Left hindlimb (tissue), 1 donor: Measurements from ENCODE around the gene CEP192.
A peak's percentile ranks its signal among the peaks of the same experiment; 100 is the strongest.
"Not testable (repeated sequence)": the region's sequence is repeated elsewhere in the genome, so short reads cannot be mapped to it uniquely, and the experiment has no call there.

Experiments
- DNase-seq: peaks from one replicate; pipeline ENCODE4 v3.0.0-alpha.2; 2018

CEP192 gene

GRCh38 chr18:12990967-12991820 lies at the start of gene CEP192:
TSS of gene CEP192 (plus strand) at chr18:12991362. CDS start at chr18:12999425, 8,063 bp downstream.
- peak; percentile 98 for DNase-seq

GRCh38 chr18:12943215-12943614 lies 47.9 kb upstream of the CEP192 start:
- no peak for DNase-seq

GRCh38 chr18:12944709-12945108 lies 46.5 kb upstream of the CEP192 start:
- DNase-seq = peak; percentile 65

GRCh38 chr18:12946549-12947284 lies 44.4 kb upstream of the CEP192 start:
- DNase-seq = no peak

GRCh38 chr18:12947285-12948049 lies 43.7 kb upstream of the CEP192 start, which contains the start of gene SEH1L:
TSS of gene SEH1L (plus strand) at chr18:12948011. CDS start at chr18:12948122, 111 bp downstream.
- DNase-seq = peak; percentile 100

GRCh38 chr18:12948050-12948804 lies 42.9 kb upstream of the CEP192 start:
- DNase-seq = peak; percentile 96

GRCh38 chr18:12958478-12958877 lies 32.7 kb upstream of the CEP192 start:
- DNase-seq = no peak

GRCh38 chr18:12960395-12960794 lies 30.8 kb upstream of the CEP192 start:
- DNase-seq = no peak

- DNase-seq = no peak
Measured at GRCh38 chr18:12960853-12961397, 30.2 kb upstream of the CEP192 start.

- no peak for DNase-seq
Measured at GRCh38 chr18:12963069-12963468, 28.1 kb upstream of the CEP192 start.

GRCh38 chr18:12968115-12968514 lies 23.0 kb upstream of the CEP192 start:
- no peak for DNase-seq

GRCh38 chr18:12968619-12969018 lies 22.5 kb upstream of the CEP192 start:
- no peak for DNase-seq

- DNase-seq = no peak
Measured at GRCh38 chr18:12973562-12974213, 17.5 kb upstream of the CEP192 start.

- DNase-seq = no peak
Measured at GRCh38 chr18:12975488-12975887, 15.7 kb upstream of the CEP192 start.

- DNase-seq = no peak
Measured at GRCh38 chr18:12976305-12976704, 14.9 kb upstream of the CEP192 start.

- not testable (repeated sequence) for DNase-seq
Measured at GRCh38 chr18:12980065-12980464, 11.1 kb upstream of the CEP192 start.

GRCh38 chr18:12989397-12990122 lies 1.6 kb upstream of the CEP192 start:
- DNase-seq = no peak

- DNase-seq = no peak
Measured at GRCh38 chr18:12990123-12990475, 1.1 kb upstream of the CEP192 start.

GRCh38 chr18:12990641-12990966 lies 558 bp upstream of the CEP192 start:
- no peak for DNase-seq

GRCh38 chr18:12991821-12992179 lies 638 bp downstream of the CEP192 start:
- DNase-seq = no peak

GRCh38 chr18:12993439-12993838 lies 2.3 kb downstream of the CEP192 start:
- no peak for DNase-seq
